Daoy (cell line): ENCODE results near the gene FGF10. TPM values are rescaled to one million over a fixed set of nuclear protein-coding genes. Genes with fewer than 3 reads are reported as not detected.

Source experiments
- DNase-seq: peaks from one replicate; pipeline ENCODE4 v3.0.0-alpha.2; 2015; ENCODE audit warnings: low read depth
- total RNA-seq: library from RNA; depleted of rRNA; stranded (reverse); fragments of >200 nt; shearing (Covaris generic); gene quantifications from 2 replicates; pipeline ENCODE4 v1.2.3, GENCODE V29; 2014

The FGF10 gene
- total RNA-seq, 1 experiment from 2014 or later, result not detected

GRCh38 chr5:44356231-44356630 lies 33.0 kb downstream of the FGF10 start:
- DNase-seq, result no peak

- no peak for DNase-seq
These were observed 43.3 kb downstream of the FGF10 start for GRCh38 chr5:44345871-44346270.

- no peak for DNase-seq
These were observed 52.5 kb downstream of the FGF10 start for GRCh38 chr5:44336708-44337107.

- no peak for DNase-seq
These were observed 54.6 kb downstream of the FGF10 start for GRCh38 chr5:44334622-44335021.

- DNase-seq, result no peak
These were observed 56.8 kb downstream of the FGF10 start for GRCh38 chr5:44332285-44332971.

GRCh38 chr5:44331471-44332050 lies 57.7 kb downstream of the FGF10 start:
- DNase-seq, result no peak

GRCh38 chr5:44329716-44330115 lies 59.5 kb downstream of the FGF10 start:
- no peak for DNase-seq

- DNase-seq, result no peak
These were observed 68.0 kb downstream of the FGF10 start for GRCh38 chr5:44321144-44321725.

GRCh38 chr5:44320188-44320587 lies 69.0 kb downstream of the FGF10 start:
- DNase-seq, result no peak

GRCh38 chr5:44318883-44319282 lies 70.3 kb downstream of the FGF10 start:
- no peak for DNase-seq

- DNase-seq, result no peak
These were observed 76.8 kb downstream of the FGF10 start for GRCh38 chr5:44312374-44312773.

GRCh38 chr5:44300551-44300950 lies 88.7 kb downstream of the FGF10 start:
- no peak for DNase-seq

GRCh38 chr5:44299394-44299793 lies 89.8 kb downstream of the FGF10 start:
- DNase-seq, result no peak

GRCh38 chr5:44294516-44294915 lies 94.7 kb downstream of the FGF10 start:
- DNase-seq, result no peak

GRCh38 chr5:44292736-44293135 lies 96.5 kb downstream of the FGF10 start:
- DNase-seq, result no peak

- no peak for DNase-seq
These were observed 110.8 kb downstream of the FGF10 start for GRCh38 chr5:44278469-44278868.

- DNase-seq, result no peak
These were observed 113.3 kb downstream of the FGF10 start for GRCh38 chr5:44275908-44276307.

- no peak for DNase-seq
These were observed 113.9 kb downstream of the FGF10 start for GRCh38 chr5:44275329-44275728.

GRCh38 chr5:44267909-44268308 lies 121.3 kb downstream of the FGF10 start:
- DNase-seq, result no peak

- DNase-seq, result no peak
These were observed 122.2 kb downstream of the FGF10 start for GRCh38 chr5:44266882-44267576.

GRCh38 chr5:44265713-44266112 lies 123.5 kb downstream of the FGF10 start:
- DNase-seq, result no peak

GRCh38 chr5:44260793-44261192 lies 128.4 kb downstream of the FGF10 start:
- no peak for DNase-seq
